SHP77 (cell line): Measurements from ENCODE around the gene TMEM181.
"Not testable (repeated sequence)": the region's sequence is repeated elsewhere in the genome, so short reads cannot be mapped to it uniquely, and the experiment has no call there.

Source experiments
- DNase-seq, 2 experiments: peaks; one replicate each; lab custom pipeline; 2025; lab: John Stamatoyannopoulos, UW

TMEM181 gene

DNA sequence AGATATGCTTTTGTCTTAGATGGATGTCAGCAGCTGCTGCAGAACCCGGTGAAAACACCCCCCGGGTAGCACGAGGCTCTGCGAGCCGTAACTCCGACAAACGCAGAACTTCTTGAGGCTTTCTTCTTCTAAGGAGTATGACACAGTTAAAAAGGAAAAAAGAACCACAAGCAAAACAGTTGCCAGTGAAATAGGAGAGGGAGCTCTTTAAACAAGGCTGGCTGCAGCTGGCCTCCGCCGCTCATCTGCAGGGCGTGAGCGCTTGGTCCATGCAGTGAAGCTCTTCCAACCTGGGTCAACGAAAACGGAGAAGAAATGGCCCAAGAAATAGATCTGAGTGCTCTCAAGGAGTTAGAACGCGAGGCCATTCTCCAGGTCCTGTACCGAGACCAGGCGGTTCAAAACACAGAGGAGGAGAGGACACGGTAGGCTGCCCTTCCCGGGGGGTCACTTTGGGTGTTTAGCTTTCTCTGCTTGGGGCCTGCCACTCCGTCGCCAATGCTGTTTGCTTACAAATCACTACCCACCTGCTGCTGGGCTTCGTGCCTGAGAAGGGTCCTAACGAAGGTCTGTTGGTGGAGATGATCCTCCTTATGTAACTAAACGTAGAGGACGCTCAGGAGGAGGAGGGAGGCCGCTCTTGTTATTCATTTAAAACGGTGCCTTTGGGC, 103.2 kb downstream of the TMEM181 start:
- DNase-seq, result peak; percentile 56 to 65

DNA sequence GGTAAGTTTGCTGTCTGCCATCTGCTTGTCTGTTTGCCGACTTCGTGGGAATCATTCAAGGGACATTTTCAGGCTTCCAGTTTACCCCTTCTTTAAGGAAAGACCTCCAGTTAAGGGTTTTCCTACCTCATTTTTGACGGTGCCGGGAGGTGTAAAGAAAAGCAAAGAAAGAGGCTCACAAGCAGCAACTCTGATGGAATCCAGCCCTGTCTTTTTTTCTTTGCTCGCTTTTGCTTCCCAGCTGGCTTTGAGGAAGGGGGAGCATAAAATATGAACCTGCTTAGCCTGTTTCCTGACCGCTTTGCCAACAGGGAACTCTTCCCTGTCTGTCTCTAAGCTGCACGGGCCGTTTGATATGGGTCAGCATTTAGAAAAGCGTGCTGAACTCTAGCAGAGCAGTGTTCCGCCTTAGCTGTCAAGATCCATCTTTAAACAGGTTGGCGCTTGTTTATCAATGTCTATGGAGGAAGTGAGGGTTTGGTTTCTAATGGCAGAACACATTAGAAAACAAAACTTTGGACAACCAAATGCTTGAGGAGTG, 103.8 kb downstream of the TMEM181 start:
- DNase-seq, result peak; percentile 21 to 29

DNA sequence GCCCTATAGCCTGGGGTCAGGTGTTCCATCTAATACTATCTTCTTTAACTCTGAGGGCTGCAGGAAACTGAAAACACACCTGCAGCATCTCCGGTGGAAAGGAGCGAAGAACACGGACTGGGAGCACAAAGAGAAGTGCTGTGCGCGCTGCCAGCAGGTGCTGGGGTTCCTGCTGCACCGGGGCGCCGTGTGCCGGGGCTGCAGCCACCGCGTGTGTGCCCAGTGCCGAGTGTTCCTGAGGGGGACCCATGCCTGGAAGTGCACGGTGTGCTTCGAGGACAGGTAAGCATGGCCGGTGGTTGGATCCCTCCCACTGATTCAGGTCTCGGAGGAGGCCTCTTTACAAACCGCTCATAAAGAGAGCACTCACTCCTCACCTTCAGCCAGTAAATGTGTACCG, 105.4 kb downstream of the TMEM181 start:
- DNase-seq, result no peak

DNA sequence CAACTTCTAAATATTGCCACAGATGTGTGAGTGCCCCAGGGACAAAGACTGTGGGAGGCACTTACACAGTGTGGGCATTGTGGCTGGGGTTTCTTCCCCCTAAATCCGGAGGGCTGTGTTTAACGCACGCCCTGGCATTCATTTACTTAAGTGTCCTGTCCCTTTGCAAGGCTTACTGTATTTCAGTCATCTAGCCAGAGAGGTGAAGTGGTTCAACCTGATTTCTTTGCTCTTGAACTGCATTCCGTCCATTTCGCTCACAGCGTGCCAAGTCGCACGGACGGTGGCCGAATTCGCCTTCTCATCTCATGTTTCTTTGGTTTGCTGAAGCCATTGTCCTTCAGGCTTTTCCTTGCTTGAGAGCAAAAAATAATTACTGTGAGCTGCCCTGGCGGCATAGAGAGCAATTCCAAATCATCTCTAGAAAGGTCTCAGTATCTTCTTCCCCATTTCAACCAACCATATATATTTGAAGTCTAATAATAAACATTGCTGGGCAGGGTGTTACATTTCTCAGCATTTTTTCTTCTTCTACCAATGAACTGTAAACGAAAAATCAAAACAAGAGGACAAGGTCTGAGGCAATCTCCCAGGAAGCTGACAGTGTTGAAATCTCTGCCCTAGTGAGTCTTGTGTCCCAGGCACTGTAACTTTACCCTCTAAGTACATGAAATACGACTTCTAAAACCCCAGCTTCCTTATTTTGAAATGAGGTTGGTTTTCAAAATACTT, 106.9 kb downstream of the TMEM181 start:
- DNase-seq, result no peak

DNA sequence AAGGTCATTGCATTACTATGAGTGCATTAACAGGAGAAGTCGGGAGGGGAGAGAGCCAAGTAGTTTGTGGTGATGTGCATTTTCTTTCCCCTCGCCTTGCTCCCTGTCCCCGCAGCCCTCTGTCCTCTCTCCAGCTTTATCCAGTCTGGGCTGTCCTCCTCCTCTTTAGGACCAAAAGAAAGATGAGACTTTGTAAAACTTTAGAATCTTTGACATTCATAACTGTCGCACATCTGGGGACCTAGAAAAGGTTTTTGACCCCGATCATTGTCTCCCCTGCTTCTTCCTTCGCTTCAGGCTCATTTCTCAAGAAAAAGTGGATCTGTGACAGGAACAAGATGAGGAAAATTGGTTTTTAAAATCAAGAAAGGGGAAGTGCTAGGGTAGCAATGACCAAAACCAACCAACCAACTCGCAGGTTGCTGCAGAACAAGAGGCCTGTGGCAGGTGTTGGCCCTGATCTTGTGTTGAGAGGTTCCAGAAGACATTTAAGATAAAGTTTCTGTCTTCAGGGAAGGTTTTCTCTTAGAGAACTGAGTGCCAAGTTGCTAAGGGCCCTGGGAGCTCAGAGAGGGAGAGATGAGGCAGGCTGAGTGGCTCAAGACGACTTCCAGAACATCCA, 107.6 kb downstream of the TMEM181 start:
- DNase-seq, result no peak

DNA sequence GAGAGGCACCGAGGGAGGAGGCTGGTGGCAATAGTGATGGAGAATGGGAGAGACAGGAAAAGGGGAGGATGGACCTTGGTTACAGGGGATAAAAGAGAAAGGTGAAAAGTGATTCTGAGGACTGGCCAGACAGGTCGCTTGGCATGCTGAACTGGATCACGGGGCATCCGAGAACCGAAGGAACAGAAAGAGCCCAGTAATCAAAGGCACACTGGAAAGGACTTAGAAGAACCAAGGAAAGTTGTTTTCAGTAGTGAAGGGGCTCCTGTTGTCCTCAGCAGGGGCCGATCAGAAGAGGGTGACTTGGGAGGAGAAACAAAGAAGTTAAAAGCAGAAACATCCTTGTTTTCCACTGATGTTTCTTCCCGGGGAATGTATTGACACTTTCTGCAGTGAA, 108.8 kb downstream of the TMEM181 start:
- no peak for DNase-seq

DNA sequence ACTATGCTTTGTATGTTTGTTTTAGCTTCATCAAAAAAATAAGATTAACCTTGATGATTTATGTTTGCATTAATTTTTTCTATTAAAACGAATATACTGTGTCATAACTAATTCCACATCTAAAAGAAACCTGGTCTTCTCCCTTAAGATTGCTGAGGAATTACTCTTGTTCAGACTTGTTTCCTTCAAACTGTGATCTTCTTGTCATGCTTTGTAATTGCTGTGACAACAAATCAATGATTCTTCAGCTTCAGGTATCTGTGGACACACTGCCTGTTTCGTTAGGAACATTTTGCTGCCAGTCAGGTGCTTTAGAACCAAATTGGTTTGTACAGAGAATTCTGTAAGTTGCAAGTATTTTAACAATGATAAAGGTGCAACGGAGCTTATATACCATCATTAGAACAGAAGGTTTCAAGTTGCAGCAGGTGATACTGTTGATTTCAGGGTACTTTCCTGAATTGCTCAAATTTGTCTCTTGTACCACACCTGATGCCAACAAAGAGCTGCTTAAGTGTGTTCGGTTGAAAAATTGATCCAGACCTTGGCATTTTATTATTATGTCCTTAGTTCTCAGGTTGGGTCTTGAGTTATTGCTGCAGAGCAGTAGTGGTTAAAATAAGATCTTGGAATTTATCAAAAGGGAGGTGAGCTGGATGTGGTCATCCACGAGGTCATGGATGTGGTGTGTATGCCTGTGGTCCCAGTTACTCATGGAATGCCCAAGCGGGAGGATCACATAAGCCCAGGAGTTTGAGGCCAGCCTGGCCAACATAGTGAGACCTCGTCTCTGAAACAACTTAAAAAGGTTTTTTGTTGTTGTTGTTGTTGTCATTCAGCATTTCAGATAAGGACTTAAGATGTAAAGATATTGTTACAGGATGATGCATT, 109.5 kb downstream of the TMEM181 start:
- no peak for DNase-seq

DNA sequence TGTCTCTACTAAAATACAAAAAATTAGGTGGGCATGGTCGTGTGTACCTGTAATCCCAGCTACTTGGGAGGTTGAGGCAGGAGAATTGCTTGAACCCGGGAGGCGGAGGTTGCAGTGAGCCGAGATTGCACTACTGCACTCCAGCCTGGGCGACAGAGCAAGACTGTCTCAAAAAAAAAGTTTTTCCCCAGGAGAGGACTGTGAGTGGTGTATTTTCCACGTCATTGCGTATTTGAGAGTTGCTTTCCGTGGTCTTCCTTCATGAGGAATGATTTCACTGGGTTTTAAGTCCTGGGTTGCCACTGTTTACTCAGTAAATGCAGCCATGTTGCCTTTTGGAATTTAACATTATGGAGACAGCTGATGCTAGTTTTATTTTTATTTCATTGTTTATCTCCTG, 112.2 kb downstream of the TMEM181 start:
- DNase-seq, result not testable (repeated sequence)

DNA sequence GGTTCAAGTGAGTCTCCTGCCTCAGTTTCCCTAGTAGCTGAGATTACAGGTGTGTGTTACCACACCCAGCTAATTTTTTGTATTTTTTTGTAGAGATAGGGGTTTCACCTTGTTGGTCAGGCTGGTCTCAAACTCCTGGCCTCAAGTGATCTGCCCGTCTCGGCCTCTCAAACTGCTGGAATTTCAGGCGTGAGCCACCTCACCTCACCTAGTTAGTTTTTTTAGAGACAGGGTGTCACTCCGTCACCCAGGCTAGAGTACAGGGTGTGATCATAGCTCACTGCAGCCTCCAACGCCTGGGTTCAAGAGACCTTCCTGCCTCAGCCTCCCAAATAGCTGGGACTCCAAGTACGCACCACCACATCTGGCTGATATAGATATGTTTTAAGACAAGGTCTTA, 112.8 kb downstream of the TMEM181 start:
- no peak for DNase-seq

DNA sequence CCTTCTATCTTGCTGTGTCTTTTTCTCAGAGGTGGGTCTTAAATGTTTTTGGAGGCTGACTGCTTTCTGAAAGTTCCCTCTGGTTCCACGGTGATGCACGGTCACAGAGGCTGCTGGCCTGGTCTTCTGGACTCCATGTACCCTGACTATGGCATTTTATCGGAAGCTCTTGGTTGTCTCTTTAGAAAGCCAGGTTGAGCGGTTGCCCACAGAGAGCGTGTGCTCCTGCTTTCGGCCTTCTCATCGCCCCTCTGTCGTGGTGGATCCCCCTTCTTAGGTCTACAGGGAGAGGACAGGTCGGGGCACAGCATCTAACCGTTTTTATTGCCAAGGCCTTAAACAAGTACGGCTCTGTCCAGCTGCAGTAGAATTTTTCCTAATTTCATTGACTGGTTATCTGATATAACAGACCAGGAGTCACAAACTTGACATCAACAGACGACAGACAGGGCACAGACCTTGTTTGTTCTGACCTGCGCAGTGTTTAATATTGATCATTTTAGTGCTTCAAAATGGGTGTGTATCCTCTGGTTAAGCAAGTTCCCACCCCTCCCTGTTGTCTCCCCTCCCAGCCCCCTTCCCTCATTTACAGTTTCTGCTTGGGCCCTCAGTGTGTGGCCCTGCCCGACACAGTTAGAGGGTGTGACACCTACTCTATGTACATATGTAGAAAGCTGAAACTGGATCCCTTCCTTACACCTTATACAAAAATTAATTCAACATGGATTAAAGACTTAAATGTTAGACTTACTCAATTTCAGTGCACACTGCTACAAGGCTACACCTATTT, 114.6 kb downstream of the TMEM181 start:
- no peak for DNase-seq

DNA sequence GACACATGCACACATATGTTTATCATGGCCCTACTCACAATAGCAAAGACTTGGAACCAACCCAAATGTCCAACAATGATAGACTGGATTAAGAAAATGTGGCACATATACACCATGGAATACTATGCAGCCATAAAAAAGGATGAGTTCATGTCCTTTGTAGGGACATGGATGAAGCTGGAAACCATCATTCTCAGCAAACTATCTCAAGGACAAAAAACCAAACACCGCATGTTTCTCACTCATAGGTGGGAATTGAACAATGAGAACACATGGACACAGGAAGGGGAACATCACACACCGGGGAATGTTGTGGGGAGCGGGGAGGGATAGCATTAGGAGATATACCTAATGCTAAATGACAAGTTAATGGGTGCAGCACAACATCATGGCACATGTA, 117.2 kb downstream of the TMEM181 start:
- DNase-seq, result not testable (repeated sequence)

DNA sequence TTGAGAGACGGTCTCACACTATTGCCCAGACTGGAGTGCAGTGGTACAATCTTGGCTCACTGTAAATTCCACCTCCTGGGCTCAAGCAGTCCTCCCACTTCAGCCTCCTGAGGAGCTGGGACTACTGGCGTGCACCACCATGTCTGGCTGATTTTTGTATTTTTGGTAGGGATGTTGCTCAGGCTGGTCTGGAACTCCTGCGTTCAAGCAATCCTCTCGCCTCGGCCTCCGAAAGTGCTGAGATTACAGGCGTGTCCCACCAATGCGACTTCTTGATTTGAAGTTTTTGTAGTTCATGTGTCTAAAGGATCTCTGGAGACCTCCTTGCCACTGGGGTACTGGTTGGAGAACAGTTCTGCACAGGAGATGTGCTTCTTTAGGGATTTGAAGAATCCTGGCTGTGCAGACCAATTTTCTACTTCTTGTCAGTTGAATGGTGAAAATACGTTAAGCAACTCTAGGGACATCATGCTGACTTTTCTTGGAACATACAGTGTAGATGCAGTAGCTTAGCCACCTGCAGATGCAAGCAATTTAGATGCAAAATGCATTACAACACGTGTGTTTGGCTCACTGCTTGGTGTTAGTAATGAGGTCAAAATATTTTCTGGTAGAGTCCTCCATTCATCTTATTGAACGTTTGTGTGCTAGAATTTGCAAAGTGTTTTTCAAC, 118.2 kb downstream of the TMEM181 start:
- no peak for DNase-seq

DNA sequence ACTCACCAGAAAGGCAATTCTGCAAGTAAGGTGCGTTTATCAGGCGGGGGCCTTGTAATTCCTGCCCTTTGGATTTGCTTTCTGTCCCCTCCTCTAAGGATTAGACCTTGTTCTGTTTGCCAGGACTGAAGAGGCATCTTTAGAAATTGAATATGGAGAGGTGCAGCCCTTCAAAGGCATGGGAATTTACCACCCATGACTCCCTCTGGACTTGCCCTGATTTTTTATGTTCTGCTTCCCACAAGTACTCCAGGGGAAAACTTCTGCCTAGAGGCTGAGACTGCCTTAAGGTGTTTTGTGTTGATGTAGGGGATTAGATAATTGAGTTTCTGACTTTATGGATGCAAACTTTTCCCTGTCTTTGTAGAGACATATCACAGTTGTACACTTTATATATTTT, 120.1 kb downstream of the TMEM181 start:
- DNase-seq, result no peak

DNA sequence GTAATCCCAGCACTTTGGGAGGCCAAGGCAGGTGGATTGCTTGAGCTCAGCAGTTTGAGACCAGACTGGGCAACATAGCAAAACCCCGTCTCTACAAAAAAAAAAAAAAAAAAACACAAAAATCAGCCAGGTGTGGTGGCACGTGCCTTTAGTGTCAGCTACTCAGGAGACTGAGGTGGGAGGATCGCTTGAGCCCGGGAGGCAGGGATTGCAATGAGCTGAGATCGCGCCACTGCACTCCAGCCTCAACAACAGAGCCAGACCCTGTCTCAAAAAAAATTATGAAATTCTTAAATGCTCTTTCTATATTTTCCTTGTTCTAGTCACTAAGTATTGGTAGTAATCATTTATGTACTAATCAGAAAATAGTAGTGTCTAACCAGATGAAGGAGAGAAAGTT, 120.6 kb downstream of the TMEM181 start:
- DNase-seq, result no peak

DNA sequence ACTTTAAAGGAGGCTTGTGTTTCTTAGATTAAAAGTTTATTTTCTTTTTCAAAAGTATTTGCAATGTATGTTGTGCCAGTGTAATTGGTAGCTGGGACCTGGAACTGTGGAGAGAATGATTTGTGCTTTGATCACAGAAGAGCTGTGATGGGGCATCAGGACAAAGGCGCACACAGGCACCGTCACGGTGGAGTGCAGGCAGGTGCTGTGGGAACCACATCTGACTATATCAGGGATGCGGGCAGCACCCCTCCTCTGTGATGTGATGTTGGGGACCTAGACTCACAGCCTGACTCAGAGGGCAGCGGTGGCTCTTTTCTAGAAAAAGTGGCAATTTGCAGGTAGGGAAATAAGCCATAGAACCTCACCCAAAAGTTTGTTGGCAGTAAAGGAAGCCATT, 124.4 kb downstream of the TMEM181 start:
- no peak for DNase-seq

DNA sequence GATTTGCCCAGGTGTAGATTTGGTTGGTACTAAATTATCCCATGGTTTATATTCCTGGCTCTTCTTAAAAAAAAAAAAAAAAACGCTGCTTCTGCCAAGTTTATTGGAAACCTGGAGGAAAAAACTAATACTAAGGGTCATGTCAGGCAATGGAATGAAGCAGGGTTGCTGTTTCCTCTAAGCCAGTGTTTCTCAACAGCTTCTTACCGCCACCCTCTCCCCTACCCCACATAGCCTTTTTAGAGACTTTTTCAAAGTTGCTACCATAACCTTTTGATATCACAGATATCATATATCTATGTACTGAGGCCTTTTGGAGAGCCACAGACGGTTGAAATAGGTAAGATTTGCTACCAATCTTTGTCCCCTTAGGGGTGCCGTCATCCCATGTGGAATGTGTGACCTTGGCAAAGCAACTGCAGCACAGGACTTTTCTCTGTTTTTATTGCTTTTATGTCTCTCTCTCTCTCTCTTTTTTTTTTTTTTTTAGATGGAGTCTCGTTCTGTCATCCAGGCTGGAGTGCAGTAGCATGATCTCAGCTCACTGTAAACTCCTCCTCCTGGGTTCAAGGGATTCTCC, 124.9 kb downstream of the TMEM181 start:
- DNase-seq, result no peak
